H4 (cell line): Measurements from ENCODE around the gene LZTFL1. TPM values are rescaled to one million over a fixed set of nuclear protein-coding genes. Genes with fewer than 3 reads are reported as not detected.
A peak's percentile ranks its signal among the peaks of the same experiment; 100 is the strongest.
"Not testable (repeated sequence)": the region's sequence is repeated elsewhere in the genome, so short reads cannot be mapped to it uniquely, and the experiment has no call there.

Experiments
- DNase-seq: peaks from one replicate; pipeline ENCODE4 v3.0.0-alpha.2; 2015; ENCODE audit warnings: low spot score
- total RNA-seq: library from RNA; depleted of rRNA; stranded (reverse); fragments of >200 nt; shearing (Covaris generic); gene quantifications from 2 replicates; pipeline ENCODE4 v1.2.3, GENCODE V29; 2014

LZTFL1 gene
- total RNA-seq, 1 experiment from 2014 or later = 10.1 TPM

GRCh38 chr3:45864760-45865519, 23.0 kb upstream of the LZTFL1 start:
- no peak for DNase-seq

GRCh38 chr3:45861043-45861719, 19.3 kb upstream of the LZTFL1 start:
- no peak for DNase-seq

GRCh38 chr3:45860481-45860880, 18.6 kb upstream of the LZTFL1 start:
- DNase-seq = no peak

- no peak for DNase-seq
Observed at GRCh38 chr3:45858809-45859543, 17.1 kb upstream of the LZTFL1 start.

GRCh38 chr3:45857024-45857423, 15.1 kb upstream of the LZTFL1 start:
- DNase-seq = not testable (repeated sequence)

- DNase-seq = not testable (repeated sequence)
Observed at GRCh38 chr3:45856323-45856722, 14.4 kb upstream of the LZTFL1 start.

GRCh38 chr3:45852828-45853227, 10.9 kb upstream of the LZTFL1 start:
- no peak for DNase-seq

- no peak for DNase-seq
Observed at GRCh38 chr3:45848392-45848791, 6.5 kb upstream of the LZTFL1 start.

GRCh38 chr3:45844616-45845015, 2.7 kb upstream of the LZTFL1 start:
- no peak for DNase-seq

- no peak for DNase-seq
Observed at GRCh38 chr3:45842851-45843625, 1.1 kb upstream of the LZTFL1 start.

GRCh38 chr3:45841420-45841756, 531 bp downstream of the LZTFL1 start:
- no peak for DNase-seq

- no peak for DNase-seq
Observed at GRCh38 chr3:45838466-45838865, 3.5 kb downstream of the LZTFL1 start.

- DNase-seq = no peak
Observed at GRCh38 chr3:45832699-45833098, 9.2 kb downstream of the LZTFL1 start.

- no peak for DNase-seq
Observed at GRCh38 chr3:45830121-45830520, 11.8 kb downstream of the LZTFL1 start.

GRCh38 chr3:45826908-45827307, 15.0 kb downstream of the LZTFL1 start:
- DNase-seq = no peak

- DNase-seq = no peak
Observed at GRCh38 chr3:45826321-45826720, 15.6 kb downstream of the LZTFL1 start.

- no peak for DNase-seq
Observed at GRCh38 chr3:45821127-45821526, 20.8 kb downstream of the LZTFL1 start.

GRCh38 chr3:45819543-45819942, 22.4 kb downstream of the LZTFL1 start:
- no peak for DNase-seq

- peak; percentile 65 for DNase-seq
Observed at GRCh38 chr3:45817831-45818522, 23.9 kb downstream of the LZTFL1 start.

GRCh38 chr3:45816544-45816943, 25.4 kb downstream of the LZTFL1 start:
- DNase-seq = no peak

GRCh38 chr3:45814322-45814721, 27.6 kb downstream of the LZTFL1 start:
- no peak for DNase-seq
